ENCODE data around the gene VAC14.
"Not testable (repeated sequence)": the region's sequence is repeated elsewhere in the genome, so short reads cannot be mapped to it uniquely, and the experiment has no call there.

Gene VAC14

DNA sequence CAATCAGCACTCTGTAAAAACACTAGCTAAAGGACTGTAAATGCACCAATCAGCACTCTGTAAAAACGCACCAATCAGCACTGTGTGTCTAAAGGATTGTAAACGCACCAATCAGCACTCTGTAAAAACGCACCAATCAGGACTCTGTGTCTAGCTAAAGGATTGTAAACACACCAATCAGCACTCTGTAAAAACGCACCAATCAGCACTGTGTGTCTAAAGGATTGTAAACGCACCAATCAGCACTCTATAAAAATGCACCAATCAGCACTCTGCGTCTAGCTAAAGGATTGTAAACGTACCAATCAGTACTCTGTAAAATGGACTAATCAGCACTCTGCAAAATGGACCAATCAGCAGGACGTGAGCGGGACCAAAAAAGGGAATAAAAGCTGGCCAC is 58.0 kb downstream of the VAC14 start:
- not testable (repeated sequence) for DNase-seq

GRCh38 chr16:70741783-70742125 is 59.2 kb downstream of the VAC14 start:
- DNase-seq, result no peak

- DNase-seq, result peak; percentile 82
Observed at GRCh38 chr16:70740914-70741782, 59.8 kb downstream of the VAC14 start.

GRCh38 chr16:70740174-70740913 is 60.6 kb downstream of the VAC14 start:
- DNase-seq, result no peak

GRCh38 chr16:70739389-70739788 is 61.6 kb downstream of the VAC14 start:
- DNase-seq, result no peak

- DNase-seq, result peak; percentile 63
Observed at GRCh38 chr16:70738083-70738977, 62.6 kb downstream of the VAC14 start.

DNA sequence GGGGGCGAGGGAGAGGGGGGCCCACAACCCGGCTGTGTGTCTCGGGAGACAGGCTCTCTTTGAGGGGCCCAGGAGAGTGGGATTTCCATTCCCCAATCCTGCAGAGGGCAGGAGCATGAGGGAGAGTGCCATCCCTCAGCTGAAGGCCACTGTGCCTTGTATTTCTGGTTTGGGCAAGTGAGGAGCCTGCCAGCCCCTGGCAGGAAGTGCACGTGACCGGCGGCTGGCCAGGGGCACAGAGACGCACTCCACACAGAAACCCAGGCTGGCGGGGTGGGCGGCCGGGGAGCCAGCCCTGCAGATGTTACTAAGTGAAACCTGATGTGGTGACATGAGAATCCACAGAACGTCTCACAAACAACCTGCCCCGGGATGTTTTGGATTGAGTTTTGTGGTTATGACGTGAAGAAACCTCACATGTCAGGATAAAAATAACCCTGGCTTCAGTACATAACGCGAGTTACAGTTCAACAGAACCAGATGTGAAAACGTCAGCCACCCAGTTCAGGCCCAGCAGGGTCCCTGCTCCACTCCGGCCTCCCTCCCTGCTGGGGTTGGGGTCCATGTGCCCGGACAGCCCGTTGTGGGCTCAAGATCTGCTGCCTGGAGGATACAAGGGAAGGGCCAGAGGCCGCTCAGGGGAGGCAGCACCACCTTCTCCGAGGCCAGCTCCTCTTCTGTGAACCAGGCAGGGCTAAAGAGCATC is 63.4 kb downstream of the VAC14 start:
- DNase-seq, result peak; percentile 93

DNA sequence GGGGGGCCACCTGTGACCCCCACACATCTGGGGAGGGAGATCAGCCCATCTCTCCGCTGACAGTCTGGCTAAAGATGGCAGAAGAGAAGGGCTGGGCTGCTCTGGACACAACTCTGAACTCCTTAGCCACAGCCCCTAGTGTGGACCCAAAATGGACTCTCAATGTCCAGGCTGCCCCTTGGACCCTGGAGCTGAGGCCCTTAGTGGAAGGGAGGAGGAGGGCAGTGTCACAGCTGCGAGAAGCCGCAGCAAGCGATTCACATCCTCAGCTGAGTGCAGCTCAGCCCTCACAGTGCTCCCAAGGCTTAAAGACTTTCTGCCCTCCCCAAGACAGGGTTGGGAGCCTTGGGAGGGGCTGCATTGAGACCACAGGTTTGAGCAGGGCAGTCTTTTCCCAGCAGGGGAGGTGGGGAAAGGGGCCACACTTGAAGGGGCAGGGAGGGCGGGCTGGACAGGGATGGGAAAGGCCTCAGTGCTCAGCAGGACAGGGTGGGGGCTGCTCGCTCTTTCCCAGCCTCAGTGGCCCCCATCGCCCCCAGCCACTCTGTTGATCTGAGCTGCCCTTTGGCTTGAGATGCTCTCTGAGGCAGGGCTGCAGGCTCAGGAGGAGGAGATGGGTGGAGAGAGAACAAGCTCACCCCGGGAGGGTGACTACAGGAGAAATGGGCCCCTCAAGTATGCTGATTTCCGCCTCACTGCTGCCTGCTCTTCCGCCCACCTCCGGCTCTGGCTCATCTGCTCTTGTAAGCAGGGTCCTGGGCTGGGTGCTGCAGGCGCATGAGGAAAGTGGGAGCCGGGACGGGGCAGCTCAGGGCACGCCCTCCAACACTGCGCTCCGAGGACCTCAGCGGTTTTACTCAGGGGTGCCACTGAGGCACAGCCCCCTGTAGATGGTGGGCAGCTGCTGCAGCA is 64.2 kb downstream of the VAC14 start:
- peak; percentile 22 for DNase-seq

DNA sequence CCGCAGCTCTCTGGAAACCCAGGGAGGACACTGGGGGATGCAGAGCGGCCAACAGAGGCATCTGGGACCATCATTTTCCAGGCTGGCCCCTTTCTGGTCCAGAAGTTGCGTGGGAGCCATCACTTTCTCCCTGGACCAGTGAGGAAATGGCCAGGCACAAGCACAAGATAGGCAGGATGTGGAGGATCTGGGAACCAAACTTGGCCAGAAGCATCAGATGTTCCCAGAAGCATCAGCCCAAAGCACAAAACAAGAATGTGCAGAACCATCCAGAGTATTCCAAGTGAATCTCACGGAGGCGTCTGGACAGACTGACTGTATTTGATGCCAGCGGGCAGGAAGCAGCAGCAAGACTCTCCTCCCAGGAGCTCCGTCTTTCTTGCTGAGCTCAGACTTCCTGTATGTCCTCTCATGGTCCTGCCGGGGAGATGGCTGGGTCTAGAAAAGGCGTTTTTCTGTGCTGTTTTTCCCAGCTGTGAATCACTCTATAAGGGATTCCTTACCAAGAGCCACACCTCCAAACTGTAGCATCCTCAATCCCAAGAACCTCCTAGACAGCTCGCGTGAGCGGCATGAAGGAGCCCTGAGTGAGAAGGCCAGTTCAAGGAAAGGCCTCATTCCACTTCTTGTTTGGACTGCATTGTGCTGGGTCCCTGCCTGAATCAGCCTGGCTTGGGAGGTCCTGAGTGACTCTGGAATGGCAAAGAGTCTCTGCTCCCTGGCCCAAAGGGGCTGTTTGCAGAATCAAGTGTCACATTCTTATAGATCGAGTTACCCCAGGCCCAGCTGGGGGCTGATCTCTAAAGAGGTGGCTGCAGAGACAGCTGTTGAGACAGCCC is 65.6 kb downstream of the VAC14 start:
- DNase-seq, result peak; percentile 85

DNA sequence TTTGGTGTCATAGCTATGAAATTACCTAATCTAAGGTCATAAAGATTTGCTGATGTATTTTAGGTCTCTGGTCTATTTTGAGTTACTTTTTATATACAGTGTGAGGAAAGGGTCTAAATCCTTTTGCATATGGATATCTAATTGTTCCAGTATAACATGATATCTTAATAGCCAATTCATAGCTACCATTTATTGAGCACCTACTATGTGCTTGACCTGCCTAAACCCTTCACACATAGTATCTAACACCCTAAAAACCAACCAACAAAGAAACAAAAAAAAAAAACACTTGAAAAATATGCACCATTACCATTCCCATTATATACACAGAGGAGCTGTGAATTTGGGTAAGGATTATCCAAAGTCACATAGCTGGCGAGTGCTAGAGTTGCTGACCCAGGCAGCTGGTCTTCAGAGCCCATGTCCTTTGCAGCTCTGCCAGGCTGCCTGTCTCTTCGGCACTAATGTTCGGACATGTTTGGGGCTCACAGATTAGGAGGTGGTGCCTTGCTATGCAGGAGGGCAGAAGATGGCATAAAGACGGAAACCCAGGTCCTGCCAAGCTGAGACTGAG is 66.3 kb downstream of the VAC14 start:
- no peak for DNase-seq

- DNase-seq, result no peak
Observed at GRCh38 chr16:70730944-70731343, 70.0 kb downstream of the VAC14 start.

GRCh38 chr16:70730031-70730430 is 70.9 kb downstream of the VAC14 start:
- DNase-seq, result no peak

GRCh38 chr16:70729292-70729691 is 71.7 kb downstream of the VAC14 start:
- no peak for DNase-seq

DNA sequence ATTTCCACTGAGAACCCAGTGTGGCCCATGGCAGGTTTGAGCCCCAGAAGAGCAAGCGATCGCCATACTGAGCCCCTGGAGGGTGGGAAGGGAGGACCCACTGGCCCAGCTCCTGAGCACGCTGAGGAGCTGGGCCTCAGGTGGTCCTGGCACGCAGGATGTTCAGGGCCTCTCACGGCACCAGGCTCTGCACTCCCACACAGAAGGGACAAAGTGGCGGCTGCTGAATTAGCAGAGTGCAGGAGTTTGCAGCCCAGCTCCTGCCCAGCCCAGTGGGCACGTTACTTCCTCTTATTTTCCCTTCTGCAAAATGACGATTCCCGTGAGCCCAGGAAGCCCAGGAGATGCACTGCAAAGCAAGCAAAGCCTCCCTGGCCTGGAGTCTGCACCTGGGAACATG is 72.8 kb downstream of the VAC14 start:
- DNase-seq, result no peak

- no peak for DNase-seq
Observed at GRCh38 chr16:70726892-70727361, 74.0 kb downstream of the VAC14 start.

DNA sequence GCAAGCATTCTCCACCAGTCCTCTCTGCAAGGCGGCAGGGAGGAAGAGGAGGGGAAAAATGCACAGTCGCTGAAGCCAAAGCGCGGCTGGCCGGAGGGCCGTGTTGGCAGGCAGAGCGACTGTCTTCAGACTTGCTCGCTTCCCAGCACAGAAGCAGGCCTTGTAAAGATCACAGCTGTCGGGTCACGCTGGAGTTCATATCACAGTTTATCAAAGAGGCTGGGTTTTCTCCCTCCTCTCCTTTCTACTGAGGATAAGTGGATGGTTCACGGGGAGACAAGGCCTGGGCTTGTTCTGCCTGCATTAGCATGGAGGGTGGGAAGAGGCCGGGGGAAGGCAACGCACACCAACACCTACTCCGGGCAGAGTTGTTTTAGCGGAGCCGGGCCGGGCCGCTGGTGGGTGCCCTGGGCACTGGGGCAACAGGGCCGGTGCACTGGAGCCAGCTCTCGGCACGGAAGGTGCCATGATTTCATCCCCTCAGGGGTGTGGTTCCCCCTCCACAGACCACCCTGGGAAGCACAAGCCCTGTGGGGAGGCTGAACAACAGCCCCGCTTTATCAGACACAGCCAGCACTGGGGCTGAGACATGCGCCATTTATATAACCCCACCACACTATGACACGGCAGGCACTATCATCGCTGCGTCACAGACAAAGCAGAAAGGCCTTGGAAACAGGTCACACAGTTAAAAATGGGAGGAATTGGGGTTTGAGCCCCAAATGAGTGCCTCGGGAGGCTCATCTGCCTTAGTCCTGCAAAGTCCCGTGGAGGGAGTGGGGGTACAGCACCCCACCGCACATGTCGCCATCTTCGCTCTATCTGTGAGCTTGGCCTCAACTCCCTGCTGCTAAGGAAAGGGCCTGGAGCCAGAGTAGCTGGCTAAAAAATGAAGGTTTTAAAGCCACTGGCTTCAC is 74.8 kb downstream of the VAC14 start:
- DNase-seq, result no peak

DNA sequence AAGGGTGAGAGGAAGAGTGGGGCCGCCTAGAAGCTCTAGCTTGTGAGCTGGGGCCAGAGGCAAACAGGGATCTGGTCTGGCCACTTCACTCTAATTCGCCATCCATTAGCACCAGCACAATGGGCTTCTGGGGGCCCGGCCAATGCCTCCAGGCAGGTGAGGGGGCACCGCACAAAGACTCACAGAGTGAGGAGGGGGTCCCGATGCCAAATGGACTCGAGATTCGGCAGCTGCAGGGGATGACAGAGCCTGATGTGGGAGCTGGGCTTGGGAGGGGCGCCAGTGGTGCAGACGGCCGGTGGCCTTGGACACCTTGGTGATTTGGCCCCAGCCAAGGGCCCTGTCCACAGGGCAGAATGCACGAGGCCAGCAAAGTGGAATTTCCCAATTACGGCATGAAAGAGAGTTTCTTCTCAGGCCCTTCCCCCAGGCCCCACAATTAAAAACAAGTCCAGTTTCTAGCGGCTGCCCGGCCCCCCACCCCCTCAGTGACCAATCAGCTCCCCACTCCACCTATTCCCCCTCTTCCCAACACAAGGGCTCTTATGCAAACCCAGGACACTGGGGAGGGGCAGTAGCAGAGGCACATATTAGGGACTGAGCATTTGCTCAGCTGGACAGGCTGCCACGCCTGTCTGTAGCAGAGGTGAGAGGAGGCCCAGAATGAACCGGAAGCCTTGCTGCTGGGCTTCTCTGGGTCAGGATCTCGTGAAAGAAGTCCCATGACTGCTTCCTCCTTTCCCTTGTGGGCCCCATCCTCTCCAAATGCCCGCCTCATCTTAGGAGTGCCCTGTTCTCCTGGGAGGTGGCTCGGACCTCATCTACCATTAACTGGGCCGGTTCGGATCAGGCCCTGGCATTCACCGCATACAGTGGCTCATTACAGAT is 75.7 kb downstream of the VAC14 start:
- DNase-seq, result no peak

All from fibroblast of skin of abdomen (primary cell).